ENCODE results near the gene MAD2L2. TPM values are rescaled to one million over a fixed set of nuclear protein-coding genes. Genes with fewer than 3 reads are reported as not detected.

Gene MAD2L2
- total and polyA plus RNA-seq, 9 of the 15 experiments (the other 6 are each of a cell fraction or from before 2014, with no cell fraction given): 12.4 to 286 (median 143) TPM

DNA sequence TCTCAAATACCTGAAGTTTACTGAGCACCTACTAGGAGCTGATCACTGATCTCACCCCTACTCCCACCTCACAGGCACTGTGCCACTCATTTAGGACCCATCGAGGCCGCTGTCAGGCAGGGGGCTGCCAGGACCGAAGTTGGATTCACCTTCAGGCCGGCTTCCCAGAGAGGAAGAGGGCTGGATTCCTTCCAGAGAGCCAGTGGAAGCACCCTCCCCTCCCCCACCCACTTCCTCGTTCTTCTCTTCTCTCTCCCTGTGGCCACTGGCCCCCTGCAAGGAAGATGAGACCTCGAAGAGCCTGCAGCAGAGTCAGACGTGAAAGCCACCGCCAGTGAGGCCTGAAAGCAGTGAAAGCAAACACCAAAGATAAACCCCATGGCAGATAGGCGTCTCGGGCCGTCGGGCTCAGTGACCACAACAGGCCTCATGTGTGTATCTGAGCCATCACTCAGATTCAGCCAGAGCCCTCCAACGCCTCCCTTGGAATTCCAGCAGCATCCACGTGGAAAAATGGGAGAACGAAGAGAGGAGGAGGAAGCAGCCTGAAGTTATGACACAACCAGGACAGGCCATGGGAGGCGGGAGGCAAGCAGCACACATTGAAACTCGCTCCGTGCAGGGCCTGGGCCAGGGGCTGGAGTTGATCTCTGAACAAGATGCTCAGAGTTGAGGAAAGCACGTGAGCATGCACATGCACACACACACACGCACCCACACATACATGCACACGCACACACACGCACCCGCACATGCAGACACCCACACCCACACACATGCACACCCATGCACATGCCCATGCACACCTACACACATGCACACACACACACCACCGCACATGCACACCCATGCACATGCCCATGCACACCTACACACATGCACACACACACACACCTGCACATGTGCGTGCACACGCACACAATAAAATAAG, 48.8 kb upstream of the MAD2L2 start (continued):
- TF ChIP-seq MYNN (IDR thresholded peaks at IDR 0.05) (0 out of 2 replicates have a peak, but pooled peaks have one; percentile 41), MYNN (CRISPR knock-in tag; IDR thresholded peaks at IDR 0.05) (no peak), LEF1 (IDR thresholded peaks at IDR 0.05) (no peak; the same call in 1 of the 2 replicates), TAL1 (IDR thresholded peaks at IDR 0.05) (no peak), L3MBTL2 (IDR thresholded peaks at IDR 0.05) (peak; percentile 63), NFYB (IDR thresholded peaks at IDR 0.05; ENCODE audit: extremely low read depth, insufficient read length) (no peak), SRSF7 (optimal IDR thresholded peaks at IDR 0.05; ENCODE audit: low read depth, low read length) (no peak), ELF1 (tag; IDR thresholded peaks at IDR 0.05) (peak; percentile 59), MAFG (tag; conservative IDR thresholded peaks at IDR 0.05) (no peak), DPF2 (IDR thresholded peaks at IDR 0.05) (peak; percentile 33; the same call in 1 of the 2 replicates), MBD2 (IDR thresholded peaks at IDR 0.05; ENCODE audit: borderline replicate concordance, low read depth) (no peak; the same call in 1 of the 2 replicates), ZFP1 (CRISPR knock-in tag; IDR thresholded peaks at IDR 0.05) (no peak), GABPB1 (CRISPR knock-in tag; IDR thresholded peaks at IDR 0.05) (0 out of 2 replicates have a peak, but pooled peaks have one; percentile 40), TBL1XR1 (IDR thresholded peaks at IDR 0.05; ENCODE audit: low read length in 2 of 2) (no peak)
- TF ChIP-seq, protein P1, sequence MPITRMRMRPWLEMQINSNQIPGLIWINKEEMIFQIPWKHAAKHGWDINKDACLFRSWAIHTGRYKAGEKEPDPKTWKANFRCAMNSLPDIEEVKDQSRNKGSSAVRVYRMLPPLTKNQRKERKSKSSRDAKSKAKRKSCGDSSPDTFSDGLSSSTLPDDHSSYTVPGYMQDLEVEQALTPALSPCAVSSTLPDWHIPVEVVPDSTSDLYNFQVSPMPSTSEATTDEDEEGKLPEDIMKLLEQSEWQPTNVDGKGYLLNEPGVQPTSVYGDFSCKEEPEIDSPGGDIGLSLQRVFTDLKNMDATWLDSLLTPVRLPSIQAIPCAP (CRISPR knock-in tag; IDR thresholded peaks at IDR 0.05; ENCODE audit: borderline replicate concordance): no peak
- TF ChIP-seq, protein P2, sequence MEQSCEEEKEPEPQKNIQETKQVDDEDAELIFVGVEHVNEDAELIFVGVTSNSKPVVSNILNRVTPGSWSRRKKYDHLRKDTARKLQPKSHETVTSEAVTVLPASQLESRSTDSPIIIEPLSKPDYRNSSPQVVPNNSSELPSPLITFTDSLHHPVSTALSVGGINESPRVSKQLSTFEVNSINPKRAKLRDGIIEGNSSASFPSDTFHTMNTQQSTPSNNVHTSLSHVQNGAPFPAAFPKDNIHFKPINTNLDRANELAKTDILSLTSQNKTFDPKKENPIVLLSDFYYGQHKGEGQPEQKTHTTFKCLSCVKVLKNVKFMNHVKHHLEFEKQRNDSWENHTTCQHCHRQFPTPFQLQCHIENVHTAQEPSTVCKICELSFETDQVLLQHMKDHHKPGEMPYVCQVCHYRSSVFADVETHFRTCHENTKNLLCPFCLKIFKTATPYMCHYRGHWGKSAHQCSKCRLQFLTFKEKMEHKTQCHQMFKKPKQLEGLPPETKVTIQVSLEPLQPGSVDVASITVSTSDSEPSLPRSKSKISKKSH (CRISPR knock-in tag; IDR thresholded peaks at IDR 0.05): no peak
- TF ChIP-seq, protein P3, sequence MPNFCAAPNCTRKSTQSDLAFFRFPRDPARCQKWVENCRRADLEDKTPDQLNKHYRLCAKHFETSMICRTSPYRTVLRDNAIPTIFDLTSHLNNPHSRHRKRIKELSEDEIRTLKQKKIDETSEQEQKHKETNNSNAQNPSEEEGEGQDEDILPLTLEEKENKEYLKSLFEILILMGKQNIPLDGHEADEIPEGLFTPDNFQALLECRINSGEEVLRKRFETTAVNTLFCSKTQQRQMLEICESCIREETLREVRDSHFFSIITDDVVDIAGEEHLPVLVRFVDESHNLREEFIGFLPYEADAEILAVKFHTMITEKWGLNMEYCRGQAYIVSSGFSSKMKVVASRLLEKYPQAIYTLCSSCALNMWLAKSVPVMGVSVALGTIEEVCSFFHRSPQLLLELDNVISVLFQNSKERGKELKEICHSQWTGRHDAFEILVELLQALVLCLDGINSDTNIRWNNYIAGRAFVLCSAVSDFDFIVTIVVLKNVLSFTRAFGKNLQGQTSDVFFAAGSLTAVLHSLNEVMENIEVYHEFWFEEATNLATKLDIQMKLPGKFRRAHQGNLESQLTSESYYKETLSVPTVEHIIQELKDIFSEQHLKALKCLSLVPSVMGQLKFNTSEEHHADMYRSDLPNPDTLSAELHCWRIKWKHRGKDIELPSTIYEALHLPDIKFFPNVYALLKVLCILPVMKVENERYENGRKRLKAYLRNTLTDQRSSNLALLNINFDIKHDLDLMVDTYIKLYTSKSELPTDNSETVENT (CRISPR knock-in tag; IDR thresholded peaks at IDR 0.05): no peak
- TF ChIP-seq, protein P4, sequence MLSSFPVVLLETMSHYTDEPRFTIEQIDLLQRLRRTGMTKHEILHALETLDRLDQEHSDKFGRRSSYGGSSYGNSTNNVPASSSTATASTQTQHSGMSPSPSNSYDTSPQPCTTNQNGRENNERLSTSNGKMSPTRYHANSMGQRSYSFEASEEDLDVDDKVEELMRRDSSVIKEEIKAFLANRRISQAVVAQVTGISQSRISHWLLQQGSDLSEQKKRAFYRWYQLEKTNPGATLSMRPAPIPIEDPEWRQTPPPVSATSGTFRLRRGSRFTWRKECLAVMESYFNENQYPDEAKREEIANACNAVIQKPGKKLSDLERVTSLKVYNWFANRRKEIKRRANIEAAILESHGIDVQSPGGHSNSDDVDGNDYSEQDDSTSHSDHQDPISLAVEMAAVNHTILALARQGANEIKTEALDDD (IDR thresholded peaks at IDR 0.05): no peak
- TF ChIP-seq, protein P5, sequence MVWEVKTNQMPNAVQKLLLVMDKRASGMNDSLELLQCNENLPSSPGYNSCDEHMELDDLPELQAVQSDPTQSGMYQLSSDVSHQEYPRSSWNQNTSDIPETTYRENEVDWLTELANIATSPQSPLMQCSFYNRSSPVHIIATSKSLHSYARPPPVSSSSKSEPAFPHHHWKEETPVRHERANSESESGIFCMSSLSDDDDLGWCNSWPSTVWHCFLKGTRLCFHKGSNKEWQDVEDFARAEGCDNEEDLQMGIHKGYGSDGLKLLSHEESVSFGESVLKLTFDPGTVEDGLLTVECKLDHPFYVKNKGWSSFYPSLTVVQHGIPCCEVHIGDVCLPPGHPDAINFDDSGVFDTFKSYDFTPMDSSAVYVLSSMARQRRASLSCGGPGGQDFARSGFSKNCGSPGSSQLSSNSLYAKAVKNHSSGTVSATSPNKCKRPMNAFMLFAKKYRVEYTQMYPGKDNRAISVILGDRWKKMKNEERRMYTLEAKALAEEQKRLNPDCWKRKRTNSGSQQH (CRISPR knock-in tag; IDR thresholded peaks at IDR 0.05): peak; percentile 65; the same call in 1 of the 2 replicates
- TF ChIP-seq, protein P6, sequence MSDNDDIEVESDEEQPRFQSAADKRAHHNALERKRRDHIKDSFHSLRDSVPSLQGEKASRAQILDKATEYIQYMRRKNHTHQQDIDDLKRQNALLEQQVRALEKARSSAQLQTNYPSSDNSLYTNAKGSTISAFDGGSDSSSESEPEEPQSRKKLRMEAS (CRISPR knock-in tag; IDR thresholded peaks at IDR 0.05): peak; percentile 67
